Renal pelvis (tissue), 4 donors: ENCODE measurements around the gene SLC4A1AP. TPM values are rescaled to one million over a fixed set of nuclear protein-coding genes. Genes with fewer than 3 reads are reported as not detected.

Experiments
- DNase-seq: peaks from one replicate; pipeline ENCODE4 v3.0.0-alpha.2; 2013
- polyA plus RNA-seq, 3 donors: library from polyadenylated mRNA; unstranded; fragments of 120-200 nt; gene quantifications; one replicate each; pipeline ENCODE4 v1.2.1, GENCODE V29; 2013; ENCODE audit not compliant: insufficient read length in 3 of 3

The SLC4A1AP gene
- polyA plus RNA-seq, 3 donors = 32.1 to 40.6 (median 33.8) TPM

DNA sequence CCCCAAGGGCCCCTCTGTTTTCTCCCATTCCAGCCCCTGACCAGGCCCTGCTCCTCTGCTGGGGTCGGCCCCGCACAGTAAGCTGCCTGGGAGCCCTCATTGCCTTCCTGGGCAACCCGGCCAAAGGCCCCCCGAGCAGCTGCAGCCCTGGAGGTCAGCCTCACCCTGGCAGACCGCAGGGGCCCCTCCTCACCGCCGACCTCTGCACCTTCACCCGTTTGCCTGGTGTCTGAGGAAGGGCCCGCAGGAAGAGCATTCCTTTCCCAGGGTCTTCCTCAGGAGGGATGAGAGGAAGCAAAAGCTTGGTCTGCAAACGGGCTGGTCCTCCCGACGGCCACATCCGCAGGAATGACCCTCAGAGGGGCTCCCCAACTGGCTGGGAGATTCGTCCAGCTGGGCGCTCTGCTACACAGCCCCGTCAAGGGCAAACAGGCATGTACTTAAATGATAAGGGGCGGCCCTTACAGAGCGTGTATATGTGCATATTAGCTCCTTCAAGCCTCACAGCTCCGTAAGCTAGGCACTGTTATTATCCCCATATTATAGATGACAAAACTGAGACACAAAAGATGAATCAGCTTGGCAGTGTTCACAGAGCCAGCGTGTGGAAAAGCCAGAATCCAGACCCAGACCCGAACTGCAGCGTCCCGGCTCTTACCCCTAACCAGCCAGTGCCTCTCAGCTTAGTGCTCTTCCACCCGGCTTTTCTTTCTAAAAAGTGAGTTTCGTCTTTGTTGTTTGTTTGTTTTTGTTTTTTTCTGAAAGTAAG lies 52.8 kb downstream of the SLC4A1AP start:
- DNase-seq = no peak

DNA sequence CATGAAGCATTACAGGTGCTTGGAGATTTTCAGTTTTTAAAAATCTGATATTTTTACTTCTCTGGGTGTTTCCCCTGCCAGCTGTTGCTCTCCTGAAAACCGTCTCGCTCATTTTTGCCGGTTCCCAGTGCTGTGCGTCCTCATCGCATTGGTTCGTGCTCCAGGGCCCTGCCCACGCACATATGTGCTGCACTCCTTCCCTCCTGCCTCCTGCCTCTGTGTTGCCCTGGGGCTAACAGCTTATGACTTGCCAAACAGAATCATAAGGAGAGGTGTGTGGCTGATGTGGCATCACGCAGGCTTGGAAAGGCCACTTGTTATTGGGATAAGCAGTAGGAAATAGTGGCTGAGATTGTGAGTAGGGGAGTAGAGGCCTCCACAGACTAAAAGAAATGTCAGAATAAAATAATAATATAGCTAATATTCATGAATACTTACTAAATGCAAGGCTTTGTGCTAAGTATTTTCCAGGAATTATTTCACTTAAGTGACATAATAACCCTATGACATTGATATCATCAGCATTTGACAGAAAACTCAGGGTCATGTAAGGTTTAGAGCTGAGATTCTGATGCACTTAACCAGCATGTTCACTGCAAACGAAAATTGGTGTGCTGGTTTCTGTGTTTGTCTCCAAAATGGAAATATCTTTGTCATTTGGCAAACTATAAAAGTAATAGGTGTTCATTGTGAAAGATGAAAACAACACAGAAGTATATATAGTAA lies 53.5 kb downstream of the SLC4A1AP start:
- no peak for DNase-seq

DNA sequence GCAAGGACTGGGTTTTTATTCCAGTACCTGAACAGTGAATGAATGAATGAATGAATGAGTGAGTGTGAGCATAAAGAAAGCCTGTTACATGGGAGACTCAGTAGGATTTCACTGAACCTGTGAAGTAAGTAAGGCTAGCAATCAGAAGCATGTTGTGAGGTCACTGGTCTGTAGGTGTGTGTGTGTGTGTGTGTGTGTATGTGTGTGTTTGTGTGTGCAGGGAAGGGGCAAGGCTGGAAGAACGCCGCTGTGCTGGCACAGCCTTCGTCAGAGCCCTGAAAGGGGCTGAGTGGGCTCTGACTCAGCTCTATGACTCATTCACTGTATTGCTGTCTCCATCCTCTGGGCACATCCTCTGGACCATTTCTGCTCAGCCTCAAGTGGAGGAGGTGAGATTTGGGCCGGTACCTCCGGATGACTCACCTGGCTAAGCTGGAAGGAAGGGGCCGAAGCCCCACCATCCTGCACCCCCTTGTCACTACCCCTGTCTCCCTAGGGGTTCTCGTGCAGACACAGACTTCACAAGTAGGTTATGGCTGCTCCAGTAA lies 56.4 kb downstream of the SLC4A1AP start:
- no peak for DNase-seq

DNA sequence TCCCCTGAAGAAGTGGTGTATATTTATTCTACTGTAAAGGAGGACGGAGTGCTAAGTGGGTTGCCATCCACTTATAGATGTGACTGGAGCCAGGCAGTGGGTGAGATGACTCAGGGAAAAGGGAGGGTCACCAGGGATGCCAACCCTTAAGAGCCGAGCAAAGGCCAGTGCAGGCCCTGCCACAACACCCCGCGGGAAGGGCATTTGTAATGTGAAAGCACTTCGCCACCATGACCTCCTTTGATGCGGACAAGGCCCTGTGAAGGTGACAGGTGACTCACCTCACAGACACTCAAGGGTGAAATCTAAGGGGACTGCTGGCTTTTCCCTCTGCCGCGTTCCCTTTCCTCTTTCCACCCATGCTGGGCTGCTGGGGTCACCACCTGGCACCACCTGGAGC lies 57.6 kb downstream of the SLC4A1AP start:
- no peak for DNase-seq

DNA sequence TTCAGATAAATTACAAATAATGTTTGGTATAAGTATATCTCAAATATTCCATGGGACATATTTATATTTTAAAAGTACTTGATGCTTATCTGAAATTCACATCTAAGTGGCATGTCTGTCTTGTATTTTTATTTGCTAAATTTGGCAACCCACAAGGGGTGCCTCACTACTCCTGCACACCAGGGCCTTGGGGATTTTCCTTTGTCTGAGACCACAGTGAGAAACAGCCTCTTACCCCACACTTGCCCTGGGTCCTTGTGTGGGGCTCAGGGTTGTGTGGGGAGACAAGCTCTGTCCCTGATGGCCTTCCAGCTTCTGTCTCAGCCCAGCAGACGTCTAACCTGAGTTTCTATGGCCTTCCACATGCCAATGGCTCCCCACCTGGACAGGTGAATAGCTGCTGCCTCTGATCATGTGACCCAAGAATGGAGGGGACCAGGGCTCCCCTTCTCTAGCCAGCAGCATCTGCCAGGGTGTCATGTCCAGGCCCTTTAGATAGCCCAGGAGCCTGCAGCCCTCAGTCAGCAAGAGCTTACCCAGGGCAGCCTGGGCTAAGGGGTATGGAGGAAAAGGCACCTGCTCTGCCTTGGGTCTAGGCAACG lies 58.3 kb downstream of the SLC4A1AP start:
- DNase-seq = no peak

DNA sequence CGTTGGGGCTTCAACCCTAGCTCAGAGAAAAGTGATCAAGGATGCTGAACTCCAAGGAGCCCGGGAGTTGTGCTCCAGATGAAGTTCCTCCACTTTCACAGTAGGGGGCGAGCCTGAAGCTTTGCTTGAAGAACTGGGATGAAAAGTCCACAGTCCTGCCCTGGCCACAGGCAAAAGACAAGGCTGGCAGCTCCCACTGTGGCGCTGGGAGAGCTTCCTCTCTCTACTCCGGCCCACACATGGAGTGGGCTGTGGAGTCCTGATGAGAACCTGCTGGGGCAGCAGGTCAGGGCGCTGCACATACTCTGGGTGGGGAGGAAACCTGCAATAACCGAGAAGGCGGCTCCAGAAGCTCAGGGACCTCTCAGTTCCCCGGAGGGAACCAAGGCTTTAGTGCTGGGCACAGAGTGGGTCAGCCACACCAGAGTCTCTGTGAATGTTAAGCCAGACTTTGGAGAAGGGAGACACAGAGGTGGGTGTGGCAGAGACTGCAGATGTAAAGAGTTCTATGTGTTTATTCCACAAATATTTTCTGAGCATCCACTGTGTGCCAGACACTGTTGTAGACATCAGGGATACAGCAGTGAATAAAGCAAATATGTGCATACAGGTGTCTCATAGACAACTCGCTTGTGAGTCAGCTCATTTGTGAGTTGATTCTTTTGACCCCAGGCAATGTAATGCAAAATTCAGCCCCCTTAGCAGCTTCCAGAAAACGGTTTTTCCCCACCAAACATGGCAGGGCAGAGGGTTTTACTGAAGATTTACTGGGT lies 59.9 kb downstream of the SLC4A1AP start:
- peak; percentile 73 for DNase-seq

DNA sequence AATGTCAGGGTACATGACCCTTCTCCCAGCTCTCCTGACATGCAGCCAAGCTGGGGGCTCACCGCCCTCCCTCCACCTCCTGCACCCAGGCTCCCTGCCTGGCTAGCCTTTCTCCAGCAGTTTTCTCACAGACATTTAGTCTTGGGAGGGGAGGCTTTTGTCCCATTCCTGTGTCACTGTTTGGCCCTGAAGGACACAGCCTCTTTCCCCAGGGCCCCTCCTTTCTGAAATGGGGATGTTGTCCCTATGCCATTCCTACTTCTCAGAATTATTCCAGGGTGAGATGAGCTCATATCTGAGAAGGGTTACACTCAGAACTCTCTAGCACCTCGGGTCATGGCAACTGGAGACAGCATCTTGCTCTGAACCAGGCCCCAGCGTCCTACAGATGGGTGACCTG lies 60.5 kb downstream of the SLC4A1AP start:
- DNase-seq = no peak

DNA sequence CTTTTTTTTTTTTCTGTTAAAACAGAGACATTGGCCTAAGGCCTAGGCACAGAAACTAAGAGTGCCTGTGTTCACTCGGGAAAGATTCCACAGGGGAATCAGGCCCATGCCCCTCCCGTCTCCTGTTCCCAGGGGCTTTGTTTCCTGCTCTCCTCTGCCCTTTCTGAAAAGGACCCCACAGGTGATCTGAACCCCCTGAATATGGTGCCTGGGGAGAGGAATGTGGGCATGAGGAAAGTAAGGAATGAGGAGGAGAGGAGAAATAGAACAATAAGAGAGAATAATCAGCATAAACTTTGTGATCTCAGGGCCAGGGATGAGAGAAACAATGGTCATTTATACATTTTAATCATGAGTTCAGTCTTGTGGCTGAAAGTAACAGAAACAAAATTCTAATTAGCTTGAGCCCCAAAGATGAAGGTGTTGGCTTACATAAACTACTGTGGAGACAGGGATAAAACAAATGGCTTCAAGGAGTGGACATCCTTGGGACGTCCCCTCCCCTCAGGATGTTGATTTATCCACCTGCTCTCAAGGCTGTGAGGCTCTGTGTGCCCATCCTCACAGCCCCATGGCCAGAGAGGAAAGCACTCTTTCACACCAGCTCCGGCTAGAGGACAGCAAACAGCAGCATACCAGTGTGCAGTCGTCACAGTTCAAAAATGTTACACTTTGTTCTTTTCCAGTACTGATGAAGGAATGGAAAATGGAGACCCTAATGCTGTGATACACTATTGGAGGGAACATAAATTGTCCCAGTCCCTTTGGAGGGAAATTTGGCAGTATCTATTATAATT lies 61.4 kb downstream of the SLC4A1AP start:
- no peak for DNase-seq

DNA sequence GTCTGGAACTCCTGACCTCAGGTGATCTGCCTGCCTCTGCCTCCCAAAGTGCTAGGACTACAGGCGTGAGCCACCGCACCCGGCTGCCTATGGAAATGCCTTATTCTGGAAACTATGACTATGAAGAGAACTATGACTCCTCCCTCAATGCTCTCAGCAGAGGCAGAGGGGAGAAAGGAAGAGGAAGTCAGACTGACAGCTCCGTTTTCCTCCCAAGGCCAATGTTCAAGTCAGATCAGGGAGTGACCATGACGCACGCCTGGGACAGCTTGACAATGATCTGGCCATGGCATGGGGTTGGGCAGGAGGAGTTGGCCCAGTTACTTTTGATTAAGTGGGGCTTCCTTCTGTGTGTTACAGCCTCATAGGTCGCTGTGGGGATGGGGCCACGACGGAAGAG lies 63.6 kb downstream of the SLC4A1AP start:
- DNase-seq = no peak

DNA sequence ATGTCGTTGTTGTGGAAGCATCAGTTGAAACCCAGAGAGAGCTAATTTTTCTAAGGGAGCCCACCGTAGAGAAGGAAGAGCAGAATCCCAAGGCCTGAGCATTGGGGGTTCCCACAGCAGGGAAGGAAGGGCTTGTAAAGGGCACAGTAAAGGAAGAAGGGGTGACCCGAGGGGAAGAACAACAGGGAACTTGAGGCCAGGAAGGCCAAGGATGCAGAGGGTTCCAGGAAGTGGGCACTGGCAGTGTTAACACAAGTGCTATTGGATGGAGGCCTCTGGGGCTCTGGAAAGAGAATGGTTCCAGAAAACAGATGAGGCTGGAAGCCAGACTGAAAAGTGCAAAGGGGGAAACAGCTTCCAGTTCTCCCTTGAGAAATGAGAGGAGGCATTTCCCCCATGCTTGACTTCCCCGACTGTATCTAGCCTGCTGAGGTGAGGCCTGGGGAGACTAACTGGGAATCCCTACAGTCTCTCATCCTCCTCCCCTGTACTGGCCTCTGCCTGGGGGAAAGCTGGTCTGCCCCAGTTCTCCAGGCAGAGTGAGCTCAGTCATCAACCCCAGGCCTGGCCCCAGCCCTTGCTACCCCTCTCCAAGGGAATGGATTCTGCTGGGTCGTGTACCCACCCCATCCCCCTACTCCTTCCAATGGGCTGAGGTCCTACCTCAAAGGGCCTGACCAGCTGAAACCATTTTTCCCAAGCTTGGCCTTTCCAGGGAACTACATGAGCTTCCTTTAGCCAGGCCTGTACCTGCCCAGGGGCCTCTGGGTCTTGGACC lies 64.6 kb downstream of the SLC4A1AP start:
- no peak for DNase-seq

DNA sequence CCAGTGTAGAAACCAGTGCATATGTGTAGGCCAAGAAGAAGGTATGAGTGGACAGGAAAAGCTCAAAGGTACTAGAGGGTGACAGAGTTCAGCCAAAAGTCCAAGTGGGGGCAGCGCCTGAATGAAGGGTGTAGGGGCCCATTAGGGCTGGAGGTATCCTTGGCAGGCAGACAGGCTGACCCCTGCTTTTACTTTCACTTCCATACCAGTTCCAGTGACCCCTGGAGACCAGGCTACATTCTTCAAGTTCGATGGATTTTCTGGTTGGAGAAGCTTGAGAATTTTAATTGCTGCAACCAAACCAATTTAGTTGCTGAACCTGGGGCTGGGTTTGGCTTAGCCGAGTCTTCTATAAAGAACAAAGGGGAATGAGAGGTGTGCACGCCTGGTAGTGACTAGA lies 65.5 kb downstream of the SLC4A1AP start:
- peak; percentile 86 for DNase-seq

DNA sequence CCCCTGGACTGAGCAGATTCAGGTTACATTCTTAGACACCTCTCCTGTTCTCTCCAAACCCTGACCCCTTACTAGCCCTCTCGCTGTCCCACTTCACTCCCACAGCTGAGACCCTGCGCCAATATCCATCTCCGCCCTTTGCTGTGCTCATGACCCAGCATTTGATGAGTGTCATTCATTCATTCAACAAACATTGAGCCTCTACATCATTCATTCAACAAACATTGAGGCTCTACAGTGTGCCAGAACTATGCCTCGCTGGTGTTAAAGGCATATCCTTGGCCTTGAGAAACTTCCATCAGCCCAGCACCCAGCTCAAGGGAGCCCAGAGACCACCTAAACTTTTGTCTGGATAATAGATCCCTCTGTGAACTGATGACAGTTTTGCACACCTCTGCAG lies 65.9 kb downstream of the SLC4A1AP start:
- DNase-seq = no peak

DNA sequence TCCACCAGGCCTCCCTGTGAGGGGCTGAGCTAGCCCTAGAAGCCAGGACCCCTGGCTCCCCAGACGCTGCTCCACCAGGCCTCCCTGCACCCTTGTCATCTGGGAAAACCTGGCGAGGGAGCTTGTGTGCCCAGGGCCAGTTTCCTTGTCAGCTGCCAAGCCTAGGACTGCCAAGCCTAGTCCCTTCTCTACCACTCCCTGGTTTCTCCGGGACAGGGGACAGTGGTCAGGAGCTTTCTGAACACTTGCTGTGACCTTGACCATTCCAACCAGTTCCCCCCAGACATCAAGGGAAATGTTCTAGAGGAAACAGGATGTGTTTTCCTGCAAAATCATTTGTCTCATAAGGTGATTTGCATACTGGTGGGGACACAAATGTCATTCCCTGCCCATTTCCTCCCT lies 66.6 kb downstream of the SLC4A1AP start:
- no peak for DNase-seq

DNA sequence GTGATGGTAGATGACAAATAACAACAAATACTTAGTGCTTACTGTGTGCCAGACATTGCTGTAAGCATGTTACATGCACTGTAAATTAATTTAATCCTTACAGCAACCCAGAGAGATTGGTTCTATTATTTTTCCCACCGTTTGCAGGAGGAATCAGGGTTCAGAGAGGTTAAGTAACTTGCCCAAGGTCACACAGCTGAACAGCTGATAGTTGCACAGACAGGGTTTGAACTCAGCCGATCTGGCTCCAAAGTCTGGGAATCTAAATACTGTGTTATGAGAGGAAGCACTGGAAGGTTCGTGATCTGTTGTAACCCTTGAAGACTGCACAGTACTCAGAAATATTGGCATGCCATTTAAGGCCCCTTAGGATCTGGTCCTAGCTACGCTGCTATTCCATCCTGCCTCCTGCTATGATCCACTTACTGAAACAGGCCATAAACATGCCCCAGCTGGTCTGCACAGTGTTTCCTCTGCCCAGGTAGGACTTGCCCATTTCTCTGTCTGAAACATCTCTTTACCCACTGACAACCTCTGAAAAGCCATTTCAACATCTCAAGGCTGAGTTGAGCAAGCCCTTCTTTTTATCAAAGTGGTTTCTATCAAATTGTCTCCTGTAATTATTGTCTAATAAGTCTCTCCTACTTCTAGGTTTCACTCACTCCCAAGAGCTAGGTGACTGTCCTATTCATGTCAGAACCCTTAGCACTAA lies 67.4 kb downstream of the SLC4A1AP start:
- no peak for DNase-seq

DNA sequence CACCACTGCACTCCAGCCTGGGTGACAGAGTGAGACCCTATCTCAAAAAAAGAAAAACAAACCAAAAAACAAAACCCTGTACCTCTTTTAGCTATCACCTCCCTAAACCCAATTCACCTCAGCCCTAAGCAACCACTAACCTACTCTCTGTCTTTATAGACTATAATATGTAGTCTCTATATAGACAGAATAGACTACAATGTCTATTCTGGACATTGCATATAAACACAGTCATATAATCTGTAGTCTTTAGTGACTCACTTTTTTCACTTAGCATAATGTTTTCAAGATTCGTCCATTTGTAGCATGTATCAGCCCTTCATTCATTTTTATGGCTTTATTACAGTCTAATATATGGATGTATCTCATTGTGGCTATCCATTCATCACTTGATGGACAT lies 70.6 kb downstream of the SLC4A1AP start:
- DNase-seq = no peak

DNA sequence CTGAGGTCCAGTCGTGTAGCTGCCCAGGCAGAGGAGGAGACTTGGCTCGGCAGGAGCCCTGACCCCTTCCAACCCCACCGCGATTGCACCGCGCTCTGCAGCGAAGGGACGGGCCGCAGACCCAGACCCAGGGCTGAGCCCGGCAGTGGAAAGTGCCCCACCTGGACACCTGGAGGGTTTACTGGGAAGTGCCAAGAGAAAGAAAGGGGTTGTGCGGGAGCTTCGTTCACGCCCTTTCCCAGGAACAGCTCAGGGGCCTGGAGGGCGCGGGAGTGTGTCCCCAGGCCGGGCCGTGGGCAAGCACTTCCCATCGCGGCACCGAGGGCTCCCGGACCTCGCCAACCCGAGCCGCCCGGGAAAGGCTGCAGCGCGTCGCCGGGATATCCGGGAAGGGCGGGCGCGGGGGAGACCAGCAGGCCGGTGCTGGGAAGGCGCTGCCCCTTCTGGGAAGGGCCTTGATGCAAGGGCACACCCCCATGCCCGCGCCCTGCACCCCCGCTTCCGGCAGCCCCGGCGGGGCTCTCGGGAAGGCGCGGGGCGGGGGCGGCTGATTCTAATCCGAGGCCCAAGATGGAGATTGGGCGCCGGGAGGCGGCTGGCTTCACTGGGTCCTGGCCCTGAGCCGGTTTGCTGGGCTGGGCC lies 71.7 kb downstream of the SLC4A1AP start:
- peak; percentile 76 for DNase-seq

DNA sequence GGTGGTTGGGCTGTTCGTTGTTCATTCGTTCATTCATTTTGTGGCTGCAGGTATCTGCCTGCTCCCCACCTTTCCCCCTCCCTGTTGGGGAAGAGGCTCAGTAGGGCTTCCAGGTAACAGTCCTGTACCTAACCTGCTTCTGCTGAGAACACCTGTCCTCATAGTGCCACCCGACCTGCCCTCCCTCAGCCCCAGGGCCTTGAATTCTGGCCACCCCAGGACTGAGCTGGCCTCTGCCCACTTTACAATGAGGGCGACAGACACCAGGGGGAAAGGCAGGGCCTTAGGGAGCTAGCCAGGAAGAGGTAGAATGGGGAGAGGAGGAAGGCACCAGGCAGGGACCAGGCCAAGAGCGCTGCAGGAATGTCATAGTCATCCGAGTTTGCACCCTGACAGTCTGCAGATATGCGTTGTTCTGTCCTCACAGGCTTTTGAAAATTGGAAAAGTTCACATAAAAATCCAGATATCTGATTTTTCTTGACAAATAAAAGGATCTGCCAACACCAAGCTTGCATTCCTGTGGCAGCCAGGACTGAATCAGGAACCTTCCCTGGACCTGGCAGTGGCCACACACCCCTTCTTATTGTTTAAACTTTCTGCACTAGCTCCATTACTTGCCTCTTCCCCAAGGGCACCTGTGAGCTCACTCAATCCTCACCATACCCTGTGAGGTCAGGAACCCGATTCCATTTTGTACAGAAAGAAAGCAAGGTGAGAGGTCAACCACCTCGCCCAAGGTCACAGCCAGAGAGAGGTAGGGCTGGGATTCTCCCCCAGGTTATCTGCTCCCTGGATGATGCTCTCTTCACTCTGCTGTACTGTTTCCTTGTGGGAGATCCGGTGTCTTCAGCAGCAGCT lies 72.6 kb downstream of the SLC4A1AP start:
- DNase-seq = no peak

DNA sequence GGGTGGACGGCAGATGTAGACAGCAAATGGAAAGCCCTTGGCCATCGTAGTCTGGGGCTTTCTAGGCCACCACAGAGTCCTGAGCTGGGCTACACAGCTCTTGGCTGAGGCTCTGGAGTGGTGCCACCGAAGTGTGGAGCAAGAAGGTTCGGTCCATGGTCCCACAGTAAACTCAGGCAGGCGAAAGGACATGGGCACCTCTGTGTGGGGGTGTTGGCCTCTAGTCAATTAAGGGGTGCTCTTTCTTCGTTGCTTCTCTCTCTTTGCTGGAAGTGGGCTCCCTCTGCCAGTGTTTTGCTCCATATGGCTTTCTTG lies 73.2 kb downstream of the SLC4A1AP start:
- DNase-seq = no peak
